ENCODE measurements around the gene KMO. TPM values are rescaled to one million over a fixed set of nuclear protein-coding genes. Genes with fewer than 3 reads are reported as not detected.

Gene KMO
- total and polyA plus RNA-seq, 2 of the 4 experiments (the other 2 are of a cell fraction): not detected

DNA sequence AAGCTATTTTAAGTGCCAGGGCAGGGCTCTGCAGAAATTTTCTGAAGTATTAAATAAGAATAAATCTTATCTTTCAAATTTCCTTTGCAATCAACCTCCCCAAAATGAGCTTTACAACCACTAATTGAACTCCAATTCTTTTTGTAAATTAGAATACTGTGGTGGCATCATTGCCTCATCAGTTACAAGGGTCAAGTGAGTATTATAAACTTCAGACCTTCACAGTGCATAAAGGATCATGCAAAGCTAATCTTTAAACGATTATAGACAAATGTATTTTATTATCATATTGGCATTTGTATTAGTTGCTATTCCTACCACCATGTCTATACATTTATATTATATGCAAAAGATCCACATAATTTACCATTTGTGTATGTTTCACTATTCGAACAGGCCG lies 100.8 kb downstream of the KMO start:
- DNase-seq: no peak
- intact Hi-C loops (cut with micrococcal nuclease) (no loop called here), dilution Hi-C loops (cut with HindIII; ENCODE audit: low sequenced_read_pairs, unreplicated experiment) (no loop called here), in situ Hi-C loops (cut with MboI; ENCODE audit: low sequenced_read_pairs) (no loop called here)
- no peak overlapping the region for H3K23ac ChIP-seq (ENCODE audit: low read depth, low read length)
- H2BK20ac ChIP-seq (ENCODE audit: low read depth, low read length): no peak overlapping the region
- H3K36me3 ChIP-seq (ENCODE audit: control insufficient read depth, insufficient read depth, low read length): peaks cover 5% of the 10 kb centered on the region
- H3K9me1 ChIP-seq (ENCODE audit: insufficient read depth, low read length): peaks cover 6% of the 10 kb centered on the region; the same call in 1 of the 2 replicates
- H3K56ac ChIP-seq (ENCODE audit: extremely low read depth, insufficient read depth, low read length): no peak overlapping the region
- no peak overlapping the region for H4K8ac ChIP-seq (ENCODE audit: low read depth in 2 of 2, low read length in 2 of 2)
- peaks cover 11 to 29% of the 10 kb centered on the region in 2 experiments for H3K79me1 ChIP-seq (ENCODE audit: low read depth in 1 of 2, low read length in 2 of 2)
- H2BK5ac ChIP-seq (ENCODE audit: low read depth, low read length, poor library complexity, severe bottlenecking): no peak overlapping the region
- no peaks in the 10 kb centered on the region for H3K9me3 ChIP-seq (ENCODE audit: control insufficient read depth, insufficient read depth, low read length)
- no peak overlapping the region for H3K27ac ChIP-seq (ENCODE audit: insufficient read depth, low read length)
- no peak overlapping the region for H4K5ac ChIP-seq (ENCODE audit: low read depth, low read length)
- no peak overlapping the region for H2BK15ac ChIP-seq (ENCODE audit: low read depth, low read length)
- no peak overlapping the region for H3K4me2 ChIP-seq (ENCODE audit: low read depth, low read length)
- no peaks in the 10 kb centered on the region for H3K27me3 ChIP-seq (ENCODE audit: control insufficient read depth, insufficient read depth, low read length)
- BruUV-seq (replicated peaks): no TSS peak
- no peak overlapping the region for H3K14ac ChIP-seq (replicated peaks; ENCODE audit: low read depth, low read length)
- TF ChIP-seq NFE2L2 (IDR thresholded peaks at IDR 0.05; ENCODE audit: low read depth, low read length) (no peak), BHLHE40 (IDR thresholded peaks at IDR 0.05; ENCODE audit: low read depth, low read length) (no peak), MAFK (IDR thresholded peaks at IDR 0.05; ENCODE audit: low read depth, low read length) (no peak), RAD21 (IDR thresholded peaks at IDR 0.05; ENCODE audit: low read length) (no peak), POLR2A (IDR thresholded peaks at IDR 0.05; ENCODE audit: low read depth, low read length) (no peak)
- TF ChIP-seq, protein P1, sequence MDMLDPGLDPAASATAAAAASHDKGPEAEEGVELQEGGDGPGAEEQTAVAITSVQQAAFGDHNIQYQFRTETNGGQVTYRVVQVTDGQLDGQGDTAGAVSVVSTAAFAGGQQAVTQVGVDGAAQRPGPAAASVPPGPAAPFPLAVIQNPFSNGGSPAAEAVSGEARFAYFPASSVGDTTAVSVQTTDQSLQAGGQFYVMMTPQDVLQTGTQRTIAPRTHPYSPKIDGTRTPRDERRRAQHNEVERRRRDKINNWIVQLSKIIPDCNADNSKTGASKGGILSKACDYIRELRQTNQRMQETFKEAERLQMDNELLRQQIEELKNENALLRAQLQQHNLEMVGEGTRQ (IDR thresholded peaks at IDR 0.05; ENCODE audit: low read depth, low read length): no peak
- H4K91ac ChIP-seq (ENCODE audit: insufficient read depth, low read depth, low read length): no peak overlapping the region
- peaks cover 10% of the 10 kb centered on the region for H3K4me1 ChIP-seq (ENCODE audit: control insufficient read depth, insufficient read depth, low read length)
- no peak overlapping the region for H3K9ac ChIP-seq (ENCODE audit: low read depth, low read length)
- H4K20me1 ChIP-seq (ENCODE audit: insufficient read depth, low read length): 0 out of 2 replicates have a peak, but pooled peaks cover 6% of the 10 kb centered on the region
- H2AK5ac ChIP-seq (ENCODE audit: low read depth, low read length): no peak overlapping the region
- H2AK9ac ChIP-seq (replicated peaks; ENCODE audit: low read depth, low read length, poor library complexity): no peak overlapping the region
- H2AFZ ChIP-seq (replicated peaks; ENCODE audit: low read length, poor library complexity): no peak overlapping the region
- no peak overlapping the region for H3K4me3 ChIP-seq (ENCODE audit: insufficient read depth, low read depth, low read length)
- ChIA-PET CTCF (interaction anchor here (0.5 to 0.6 kb wide), 2 partner anchors 15 to 1027 kb away, joined by 3 read pairs; no protein-coding TSS in a partner anchor), POLR2A (ENCODE audit: unreplicated experiment) (no interaction called here)
- no peak overlapping the region for H3K4ac ChIP-seq (ENCODE audit: low read depth, low read length)
- no peak overlapping the region for H2BK120ac ChIP-seq (ENCODE audit: low read depth, low read length)
- H3K18ac ChIP-seq (ENCODE audit: low read depth, low read length): no peak overlapping the region
- no peak for ATAC-seq (ENCODE audit: low read depth)
- WGBS, 2 experiments (ENCODE audit: extremely low coverage in 2 of 2, insufficient read length in 1 of 2): no CpG with 5 or more reads among the region's 3 CpGs

All from IMR-90 (cell line).